Left renal pelvis (tissue), 4 donors: ENCODE measurements around the gene SYNDIG1. TPM values are rescaled to one million over a fixed set of nuclear protein-coding genes. Genes with fewer than 3 reads are reported as not detected.

Experiments used
- DNase-seq, 4 donors: peaks; one replicate each; pipeline ENCODE4 v3.0.0-alpha.2; 2013; ENCODE audit warnings: low read depth in 4 of 4, low spot score in 3 of 4
- polyA plus RNA-seq, 4 donors: library from polyadenylated mRNA; unstranded; fragments of 120-200 nt; gene quantifications; one replicate each; pipeline ENCODE4 v1.2.1, GENCODE V29; 2013; ENCODE audit not compliant: insufficient read length in 4 of 4

Gene SYNDIG1
- polyA plus RNA-seq, 4 donors = 1.4 to 9.3 (median 8.8) TPM

GRCh38 chr20:24581443-24582170 lies 112.2 kb downstream of the SYNDIG1 start:
- no peak for DNase-seq

DNA sequence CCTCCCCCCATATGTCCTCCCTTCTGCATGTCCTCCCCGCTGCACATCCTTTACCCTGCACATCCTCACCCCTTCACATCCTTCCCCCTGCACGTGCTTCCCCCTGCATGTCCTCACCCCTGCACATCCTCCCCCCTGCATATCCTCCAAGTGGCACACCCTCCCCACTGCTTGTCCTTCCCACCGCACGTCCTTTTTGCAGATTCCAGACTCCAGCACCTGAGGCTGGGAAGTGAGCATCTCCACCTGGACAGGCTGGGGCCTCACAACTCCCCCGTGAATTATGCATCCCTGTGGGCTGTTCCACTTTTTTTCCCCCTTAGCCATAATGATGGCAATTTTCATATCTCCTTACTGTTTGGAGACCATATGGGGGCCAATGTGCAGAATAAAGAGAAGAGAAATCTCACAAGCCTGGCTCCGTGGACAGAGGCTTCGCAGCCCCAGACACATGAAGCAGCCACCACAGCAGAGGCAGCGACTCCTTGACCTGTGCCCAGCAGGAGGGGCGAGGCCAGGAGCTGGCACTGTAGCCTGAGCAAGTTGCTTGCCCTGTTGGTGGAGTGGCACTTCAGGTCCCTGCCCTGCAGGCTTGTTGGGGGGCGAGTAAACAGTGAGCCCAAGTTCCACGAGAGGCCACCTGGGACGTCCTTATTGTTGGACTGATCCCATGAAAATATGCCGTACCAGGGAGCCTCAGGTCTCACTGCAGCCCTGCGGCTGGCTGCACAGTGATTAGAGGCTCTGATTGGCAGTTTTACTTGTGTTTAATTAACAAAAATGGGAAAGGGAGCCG lies 113.1 kb downstream of the SYNDIG1 start:
- no peak for DNase-seq

DNA sequence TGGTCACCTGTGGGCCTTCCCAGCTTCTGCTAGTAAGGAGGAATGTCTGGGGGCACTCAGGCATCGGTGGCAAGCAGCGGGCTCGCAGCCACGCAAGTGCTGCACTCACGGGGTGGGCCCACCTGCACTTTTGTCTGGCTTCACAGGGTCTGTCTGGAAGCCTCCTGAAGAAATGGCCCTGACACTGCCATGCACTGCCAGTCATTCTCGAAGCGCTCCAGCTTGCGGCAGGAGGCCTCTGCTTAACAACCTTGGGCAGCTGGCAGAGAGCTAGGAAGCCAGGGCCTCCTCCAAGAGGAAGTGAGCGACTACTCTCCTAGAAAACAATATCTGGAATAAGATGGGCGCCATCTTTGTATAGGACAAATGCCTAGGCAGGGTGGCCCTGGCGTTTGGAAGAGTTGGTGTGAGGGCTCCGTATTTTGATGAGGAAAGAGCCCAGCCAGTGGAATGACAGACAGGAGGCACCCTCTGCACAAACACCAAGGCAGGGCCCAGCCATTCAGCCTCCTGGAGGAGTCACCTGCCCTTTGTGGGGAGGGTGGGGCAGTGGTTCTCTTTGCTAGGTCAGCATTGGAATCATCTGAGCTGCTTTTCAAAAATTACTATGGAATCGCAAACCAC lies 113.9 kb downstream of the SYNDIG1 start:
- no peak for DNase-seq

DNA sequence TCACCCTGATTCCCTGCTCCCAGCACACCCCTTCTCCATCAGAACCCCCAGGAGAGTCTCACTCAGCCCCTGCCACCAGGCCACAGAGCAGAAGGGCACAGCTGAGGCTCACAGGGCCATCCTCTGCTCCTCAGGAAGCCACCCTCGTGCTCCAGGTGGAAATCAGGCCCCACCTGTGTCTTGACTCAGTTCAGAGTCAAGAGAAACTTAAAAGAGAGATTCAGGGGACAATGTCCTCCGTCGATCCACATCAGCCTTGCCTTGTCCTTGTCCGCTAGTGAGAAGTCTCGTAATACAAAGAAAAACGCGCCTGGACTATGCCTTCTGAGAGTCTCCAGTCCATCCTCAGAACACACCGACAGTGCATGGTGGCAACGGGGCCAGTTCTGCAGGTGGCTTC lies 114.6 kb downstream of the SYNDIG1 start:
- no peak for DNase-seq

GRCh38 chr20:24584538-24585356 lies 115.3 kb downstream of the SYNDIG1 start:
- DNase-seq = no peak

DNA sequence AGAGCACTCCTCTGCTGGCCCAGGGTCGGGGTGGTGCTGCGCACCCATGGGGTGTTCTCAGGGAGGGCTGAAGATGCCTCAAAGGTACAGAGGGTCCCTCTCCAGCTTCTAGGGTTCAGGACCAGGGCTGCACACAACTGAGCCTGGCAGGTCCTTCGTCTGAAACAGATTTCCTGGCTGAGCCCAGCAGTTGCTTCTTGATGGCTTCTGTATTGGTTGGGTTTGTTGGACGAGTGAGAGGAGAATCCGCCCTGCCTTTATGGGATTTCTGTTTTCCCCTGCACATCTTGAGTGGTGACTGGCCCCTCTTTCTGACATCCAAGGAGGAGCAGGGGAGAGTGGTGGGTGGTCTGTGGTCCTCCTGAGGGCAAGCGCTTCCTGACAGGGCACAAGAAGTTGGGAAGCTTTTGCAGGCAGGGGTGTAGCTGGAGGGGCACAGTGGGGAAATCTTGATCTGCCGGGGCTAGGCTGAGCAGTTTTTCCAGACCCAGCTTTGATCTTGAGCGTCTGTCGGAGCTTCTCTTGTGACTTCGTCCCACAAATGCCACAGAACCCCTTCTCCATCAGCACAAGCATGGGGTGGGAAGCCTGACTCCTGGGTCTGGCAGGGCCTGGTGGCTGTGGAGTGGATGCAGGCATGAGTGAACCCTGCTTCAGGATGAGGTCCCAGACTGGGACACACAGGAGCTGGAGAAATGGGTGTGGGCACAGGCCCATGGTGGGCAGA lies 116.5 kb downstream of the SYNDIG1 start:
- no peak for DNase-seq

- no peak for DNase-seq
Measured at GRCh38 chr20:24586523-24586840, 117.1 kb downstream of the SYNDIG1 start.

DNA sequence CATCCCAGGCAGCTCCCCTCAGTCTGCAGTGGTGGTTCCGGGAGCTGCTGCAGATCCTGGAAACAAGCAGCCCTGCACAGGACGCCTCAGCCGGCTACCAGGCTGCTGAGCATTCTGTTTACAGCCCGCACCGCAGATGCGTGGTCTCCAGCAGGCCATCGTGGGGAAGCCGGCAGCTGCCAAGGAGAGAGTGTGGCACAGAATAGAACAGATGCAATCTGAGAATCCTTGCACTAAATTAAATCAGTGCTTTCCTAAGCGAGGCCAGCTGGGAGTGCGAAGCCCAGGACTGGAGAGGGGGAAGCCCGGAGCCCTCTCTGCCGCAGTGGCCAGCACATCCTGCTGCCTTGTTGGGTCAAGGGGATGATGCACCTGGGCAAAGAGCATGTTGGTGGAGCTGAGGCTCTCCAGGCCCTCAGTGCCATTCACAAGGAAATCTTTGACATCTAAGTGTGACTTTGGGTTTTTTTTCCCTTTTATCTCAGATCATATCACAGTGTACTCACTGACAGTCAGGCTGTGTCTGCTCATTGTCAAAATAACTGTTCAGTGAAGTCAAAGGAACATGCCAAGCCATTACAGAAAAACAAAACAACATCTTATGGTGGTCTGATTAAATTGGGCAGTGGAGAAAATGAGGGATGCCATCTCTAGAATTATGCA lies 118.1 kb downstream of the SYNDIG1 start:
- DNase-seq = no peak

GRCh38 chr20:24588047-24588635 lies 118.7 kb downstream of the SYNDIG1 start:
- no peak for DNase-seq

GRCh38 chr20:24588725-24589340 lies 119.4 kb downstream of the SYNDIG1 start:
- DNase-seq = no peak

DNA sequence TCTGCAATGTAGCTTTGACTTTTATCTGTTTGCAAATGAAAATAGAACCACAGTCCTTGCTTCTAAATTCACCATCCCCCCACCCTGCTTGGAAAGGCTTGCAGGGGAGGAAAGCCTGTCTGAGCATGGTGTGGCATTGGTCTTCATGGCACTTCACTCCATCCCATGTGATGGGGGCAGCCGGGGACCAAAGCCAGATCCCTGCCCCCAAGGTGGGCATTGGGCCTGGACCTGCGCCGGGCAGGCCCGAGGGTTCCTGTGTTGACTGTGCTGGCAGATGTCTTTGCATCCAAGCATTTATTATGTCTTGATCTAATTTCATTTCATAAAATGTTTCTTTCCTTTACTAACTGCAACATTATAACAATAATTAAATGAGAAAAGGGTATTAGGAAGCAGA lies 120.0 kb downstream of the SYNDIG1 start:
- no peak for DNase-seq

- DNase-seq = no peak
Measured at GRCh38 chr20:24589815-24590177, 120.4 kb downstream of the SYNDIG1 start.

GRCh38 chr20:24590178-24590982 lies 121.0 kb downstream of the SYNDIG1 start:
- DNase-seq = no peak

- DNase-seq = no peak
Measured at GRCh38 chr20:24597051-24597450, 127.6 kb downstream of the SYNDIG1 start.

DNA sequence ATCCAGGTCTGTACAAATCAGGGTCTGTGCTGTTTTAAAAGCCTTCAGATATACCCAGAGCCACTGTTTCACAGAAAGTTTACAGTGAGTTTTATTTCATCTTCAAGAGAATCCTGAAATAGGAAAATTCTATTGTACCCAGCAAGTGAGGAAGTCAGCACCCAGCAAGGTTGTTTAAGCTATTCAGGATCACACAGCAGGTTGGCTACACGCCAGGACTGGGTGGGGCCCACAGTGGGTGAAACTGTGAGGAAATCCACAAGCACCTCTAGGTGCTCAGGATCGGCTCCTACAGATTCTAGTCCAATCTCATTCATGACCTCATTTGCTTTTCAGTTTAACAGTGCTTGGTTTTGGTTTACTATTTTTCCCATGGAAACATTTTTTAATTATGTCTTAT lies 128.9 kb downstream of the SYNDIG1 start:
- no peak for DNase-seq

DNA sequence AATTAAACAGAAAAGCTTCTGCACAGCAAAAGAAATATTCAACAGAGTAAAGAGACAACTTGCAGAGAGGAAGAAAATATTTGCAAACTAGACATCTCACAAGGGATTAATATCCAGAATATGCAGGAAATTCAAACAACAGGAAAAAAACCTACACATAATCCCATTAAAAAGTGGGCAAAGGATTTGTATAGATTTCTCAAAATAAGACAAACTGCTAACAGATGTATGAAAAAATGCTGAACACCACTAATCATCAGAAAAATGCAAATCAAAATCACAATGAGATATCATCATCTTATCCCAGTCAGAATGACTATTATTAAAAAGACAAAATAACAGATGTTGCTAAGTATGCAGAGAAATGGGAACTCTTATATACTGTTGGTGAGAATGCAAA lies 129.6 kb downstream of the SYNDIG1 start:
- DNase-seq = no peak

- DNase-seq = no peak
Measured at GRCh38 chr20:24600012-24600411, 130.6 kb downstream of the SYNDIG1 start.

DNA sequence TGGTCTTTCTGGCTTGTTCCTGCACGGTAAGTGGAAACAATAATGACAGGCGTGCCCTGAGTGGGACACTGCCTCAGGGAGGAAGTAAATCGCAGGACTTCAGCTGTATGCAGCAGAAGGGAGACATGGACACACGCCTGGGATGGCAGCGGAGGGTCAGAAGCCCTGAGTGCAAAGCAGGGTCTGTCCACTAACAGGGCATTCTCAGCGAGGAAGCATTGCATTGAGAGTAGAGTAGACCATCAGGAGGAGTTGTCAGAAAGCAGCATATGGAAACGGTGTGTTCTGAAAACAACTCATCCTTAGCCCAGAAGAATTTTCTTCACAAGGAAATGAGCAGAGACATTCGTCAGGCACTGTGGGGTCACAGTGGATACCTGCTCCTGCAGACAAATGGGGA lies 134.0 kb downstream of the SYNDIG1 start:
- DNase-seq = no peak
